ENCODE measurements around the gene SIAH1.

GRCh38 chr16:48433850-48434530 is 48.8 kb upstream of the SIAH1 start:
- TF ChIP-seq CTCF (IDR thresholded peaks at IDR 0.05; ENCODE audit: low read depth, low read length) = no peak
- TF ChIP-seq EZH2phosphoT487 (IDR thresholded peaks at IDR 0.05; ENCODE audit: low read depth) = no peak
